HG03558 (cell line): Measurements from ENCODE around the gene TAMALIN.

ENCODE experiments used
- ATAC-seq: cut with Tn5 transposase; IDR thresholded peaks from one replicate; pipeline ENCODE4 v1.9.1; 2021; ENCODE audit warnings: moderate number of reproducible peaks; ENCODE audit not compliant: unreplicated experiment; ENCODE audit errors: extremely low read depth

TAMALIN gene

GRCh38 chr12:52032804-52033445, 26.2 kb downstream of the TAMALIN start:
- ATAC-seq, result peak; percentile 93

DNA sequence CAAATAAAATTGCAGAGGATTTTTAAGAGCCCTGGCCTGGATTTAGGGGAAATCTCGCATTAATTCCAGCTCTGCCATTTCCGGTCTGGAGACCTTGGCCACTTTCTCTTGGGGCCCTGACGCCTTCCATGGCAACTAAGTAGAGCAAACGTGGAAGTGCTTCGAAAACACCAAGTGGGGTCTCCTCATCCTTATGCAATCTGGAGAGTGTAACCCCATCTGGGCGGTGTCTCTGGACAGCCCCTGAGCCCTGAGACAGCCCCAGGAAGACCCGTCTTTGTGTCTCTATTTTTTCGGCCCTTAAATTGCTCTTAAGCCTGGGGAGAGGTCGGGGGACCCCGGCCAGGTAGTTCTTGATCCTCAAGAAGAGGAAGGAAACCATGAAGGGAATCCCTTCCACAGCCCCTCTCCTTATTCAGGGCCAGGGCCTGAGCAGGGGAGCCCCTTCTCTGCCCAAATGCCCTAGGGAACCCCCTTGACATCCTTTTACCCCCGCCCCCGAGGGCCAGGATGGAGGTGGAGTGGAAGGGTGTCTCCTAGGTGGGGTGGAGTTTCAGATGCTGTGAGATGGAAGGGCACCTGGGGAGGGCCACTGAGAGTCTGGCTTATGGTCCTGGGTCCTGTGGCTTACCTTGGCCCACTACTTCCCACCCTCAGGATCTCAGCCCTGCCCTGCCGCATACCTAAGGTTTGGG, 26.8 kb downstream of the TAMALIN start:
- ATAC-seq, result no peak

DNA sequence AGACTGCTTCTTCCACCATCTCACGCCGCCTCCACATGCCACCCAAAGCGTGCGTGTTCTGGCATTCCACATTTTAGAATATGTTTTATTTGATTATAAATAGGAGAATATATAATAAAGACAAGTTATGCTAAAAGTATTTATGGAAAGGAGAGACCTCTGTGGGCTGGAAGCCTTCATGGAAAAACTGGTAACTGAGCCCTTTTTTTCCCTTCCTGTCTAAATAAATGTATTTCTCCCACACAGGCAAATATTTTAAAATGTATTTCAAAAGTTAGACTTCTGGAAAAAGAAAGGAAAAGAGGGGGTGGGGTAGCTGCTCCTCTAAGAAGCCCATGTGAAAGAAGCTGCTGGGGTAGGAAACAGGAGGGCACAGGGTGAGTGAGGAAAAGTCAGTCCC, 28.4 kb downstream of the TAMALIN start:
- ATAC-seq, result no peak

DNA sequence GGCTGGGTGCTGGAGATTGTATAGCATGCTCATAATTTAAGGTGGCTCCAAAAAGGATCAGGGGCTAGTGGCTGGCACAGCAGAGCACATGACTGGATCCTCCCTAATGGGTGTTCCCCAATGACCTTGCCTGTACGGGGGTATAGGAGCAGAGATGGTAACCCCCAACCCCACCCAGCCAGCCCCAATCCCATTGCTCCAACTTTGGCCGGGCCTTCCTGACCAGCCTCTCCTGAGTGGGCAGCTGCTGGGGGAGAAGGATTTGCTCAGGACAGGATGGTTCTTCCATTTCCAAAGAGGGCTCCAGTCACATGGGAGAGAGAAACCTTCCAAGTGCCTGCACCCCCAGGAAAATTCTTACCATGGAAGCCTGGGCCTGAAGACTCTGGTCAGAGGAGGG, 29.2 kb downstream of the TAMALIN start:
- no peak for ATAC-seq

DNA sequence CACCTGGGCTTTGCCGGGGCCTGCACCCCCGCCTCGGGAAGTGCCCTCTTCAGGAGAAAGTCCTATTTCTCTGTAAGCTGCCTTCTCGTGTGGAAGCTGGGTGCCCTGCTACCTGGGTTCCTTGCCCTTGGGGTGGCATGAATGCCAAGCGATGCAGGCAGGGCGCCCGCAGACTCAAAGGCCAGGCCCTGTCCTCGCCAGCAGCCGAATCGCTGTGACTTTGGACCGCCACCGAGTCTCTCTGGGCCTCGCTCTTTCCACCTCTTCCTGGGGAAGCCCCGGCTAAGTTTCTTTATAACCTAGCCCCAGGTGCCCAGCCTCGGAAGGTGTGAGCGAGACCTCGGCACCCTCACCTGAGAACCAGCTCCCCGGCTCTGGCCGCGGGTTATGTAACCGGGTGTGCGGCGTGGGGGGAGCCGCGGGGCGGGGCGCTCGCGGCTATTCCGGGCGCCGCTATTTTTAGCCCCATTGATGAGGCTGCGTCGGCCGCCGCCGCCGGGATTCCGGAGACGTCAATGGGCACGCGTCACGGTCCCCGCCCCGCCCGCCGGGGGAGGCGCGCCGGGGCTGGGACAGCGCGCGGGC, 29.9 kb downstream of the TAMALIN start:
- ATAC-seq, result no peak

- ATAC-seq, result no peak
Measured at GRCh38 chr12:52037248-52037861, 30.6 kb downstream of the TAMALIN start.

DNA sequence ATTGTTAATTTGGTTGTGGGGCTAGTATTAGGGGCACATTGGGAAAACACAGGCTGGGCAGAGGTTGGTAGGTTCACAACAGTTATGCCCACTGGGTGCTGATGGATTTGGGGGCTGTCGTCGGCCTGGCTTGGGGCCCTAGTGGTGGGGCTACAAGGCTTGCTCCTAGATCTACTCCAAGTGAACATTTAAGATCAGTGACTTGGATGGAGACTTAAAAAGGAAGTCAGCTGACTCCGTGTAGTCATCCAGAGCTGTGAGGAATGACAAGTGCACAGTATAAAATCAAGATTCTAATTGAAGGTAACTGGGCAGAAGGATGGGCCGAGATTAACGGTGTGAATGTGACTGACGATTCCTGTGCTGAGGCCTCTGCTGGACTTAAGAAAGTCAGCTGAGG, 31.7 kb downstream of the TAMALIN start:
- no peak for ATAC-seq

DNA sequence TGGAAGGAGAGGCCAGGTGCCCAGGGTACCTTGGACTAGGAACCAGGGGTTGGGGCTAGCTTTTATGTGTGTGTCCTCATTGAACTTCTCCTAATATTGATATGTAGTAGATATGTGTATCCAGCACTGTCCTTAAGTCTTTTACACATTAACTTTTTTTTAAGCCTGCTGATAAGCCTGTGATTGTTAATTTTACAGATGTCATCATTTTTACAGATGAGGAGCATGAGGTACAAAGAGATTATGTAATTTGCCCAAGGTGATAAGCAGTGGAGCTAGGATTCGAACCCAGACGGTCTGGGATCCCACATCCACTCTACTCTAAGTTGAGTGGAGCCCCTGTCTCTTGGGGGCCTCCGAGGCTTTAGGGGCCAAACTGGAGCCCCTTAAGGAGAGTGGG, 34.3 kb downstream of the TAMALIN start:
- no peak for ATAC-seq

DNA sequence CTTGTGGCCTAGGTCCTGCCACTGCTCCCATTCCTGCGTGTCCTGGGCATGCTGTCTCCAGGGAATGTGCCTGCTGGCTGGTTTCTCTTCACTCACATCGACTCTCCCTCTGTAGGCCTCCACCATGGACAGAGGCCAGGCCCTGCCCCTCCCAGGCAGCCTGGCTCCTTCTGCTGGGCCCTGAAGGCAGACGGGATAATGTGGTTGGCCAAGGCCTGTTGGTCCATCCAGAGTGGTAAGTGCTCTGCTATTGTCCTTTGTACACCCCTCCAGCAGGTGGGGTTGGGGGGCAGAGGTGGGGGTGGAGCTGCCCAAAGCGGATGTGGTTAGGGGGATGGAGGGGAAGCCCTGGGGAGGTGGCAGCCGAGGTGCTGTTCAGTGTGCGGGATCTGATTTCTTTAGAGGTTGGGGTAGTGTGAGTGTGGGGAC, 35.0 kb downstream of the TAMALIN start:
- no peak for ATAC-seq

GRCh38 chr12:52042706-52043385, 36.1 kb downstream of the TAMALIN start:
- ATAC-seq, result no peak

GRCh38 chr12:52043386-52044212, 36.9 kb downstream of the TAMALIN start:
- ATAC-seq, result no peak

DNA sequence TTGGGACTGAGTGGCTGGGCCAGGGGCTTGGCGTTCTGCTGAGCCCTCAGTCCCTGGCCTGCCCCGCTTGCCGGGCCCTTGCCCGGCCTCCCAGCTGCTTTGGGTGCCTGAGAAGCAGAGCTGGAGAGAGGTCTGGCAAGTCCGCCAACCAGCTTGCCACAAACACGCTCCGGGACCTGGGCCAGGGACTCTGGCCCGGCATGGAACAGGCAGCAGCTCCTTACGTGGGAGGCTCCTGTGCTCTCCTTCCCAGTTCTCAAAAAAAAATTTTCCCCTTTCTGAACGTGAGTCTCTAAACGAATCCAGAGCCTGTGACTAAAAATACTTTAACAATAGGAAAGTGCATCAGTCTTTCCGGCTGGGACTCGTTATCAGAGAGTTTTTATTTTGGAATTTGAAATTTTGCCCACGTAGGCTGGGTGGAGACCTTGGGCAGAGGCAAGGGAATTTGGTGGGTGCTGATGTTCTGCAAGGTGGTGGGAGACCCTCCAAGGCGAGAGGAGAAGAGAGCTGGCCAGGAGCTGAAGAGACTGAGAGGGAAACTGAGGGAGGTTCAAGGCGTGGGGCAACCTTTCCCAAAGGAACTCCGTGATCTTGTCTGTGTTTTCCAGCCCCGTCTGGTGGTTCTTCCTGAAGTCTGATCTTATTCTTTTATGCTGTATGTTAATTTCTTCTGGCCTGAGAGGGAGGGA, 37.7 kb downstream of the TAMALIN start:
- ATAC-seq, result no peak

- no peak for ATAC-seq
Measured at GRCh38 chr12:52045794-52046199, 39.1 kb downstream of the TAMALIN start.

- no peak for ATAC-seq
Measured at GRCh38 chr12:52046859-52047258, 40.1 kb downstream of the TAMALIN start.

GRCh38 chr12:52049286-52049685, 42.5 kb downstream of the TAMALIN start:
- no peak for ATAC-seq

GRCh38 chr12:52049688-52050087, 42.9 kb downstream of the TAMALIN start:
- ATAC-seq, result no peak

DNA sequence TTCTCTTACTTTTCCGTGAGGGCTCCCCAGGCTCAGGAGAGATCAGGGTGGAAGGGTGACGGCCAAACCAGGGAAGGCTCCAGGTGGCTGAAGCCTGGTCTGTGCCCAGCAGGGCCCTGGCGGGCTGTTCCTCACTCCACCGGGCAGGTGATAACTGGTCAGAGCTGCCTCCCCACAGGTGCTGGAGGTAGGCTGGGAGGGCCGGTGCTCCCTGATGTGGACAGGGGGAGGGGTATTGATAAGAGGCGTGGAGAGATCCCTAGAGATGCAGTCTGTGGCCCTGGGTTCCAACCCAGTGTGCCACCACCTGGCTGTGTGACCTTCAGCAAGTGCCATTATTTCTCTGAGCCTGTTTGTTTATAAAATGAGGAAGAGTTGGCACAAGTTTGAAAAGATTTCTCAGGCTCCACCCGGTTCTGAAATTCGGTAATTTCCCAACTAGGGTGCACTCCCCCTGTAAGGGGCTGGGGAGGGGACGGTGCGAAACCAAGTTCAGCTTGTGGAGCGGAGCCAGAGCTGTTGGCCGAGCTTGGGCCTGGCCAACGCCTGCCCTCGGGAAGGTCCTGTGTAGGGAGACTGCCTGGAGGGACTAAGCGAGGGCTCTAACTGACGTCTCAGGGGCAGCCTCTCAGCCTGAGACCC, 43.5 kb downstream of the TAMALIN start:
- ATAC-seq, result peak; percentile 4

DNA sequence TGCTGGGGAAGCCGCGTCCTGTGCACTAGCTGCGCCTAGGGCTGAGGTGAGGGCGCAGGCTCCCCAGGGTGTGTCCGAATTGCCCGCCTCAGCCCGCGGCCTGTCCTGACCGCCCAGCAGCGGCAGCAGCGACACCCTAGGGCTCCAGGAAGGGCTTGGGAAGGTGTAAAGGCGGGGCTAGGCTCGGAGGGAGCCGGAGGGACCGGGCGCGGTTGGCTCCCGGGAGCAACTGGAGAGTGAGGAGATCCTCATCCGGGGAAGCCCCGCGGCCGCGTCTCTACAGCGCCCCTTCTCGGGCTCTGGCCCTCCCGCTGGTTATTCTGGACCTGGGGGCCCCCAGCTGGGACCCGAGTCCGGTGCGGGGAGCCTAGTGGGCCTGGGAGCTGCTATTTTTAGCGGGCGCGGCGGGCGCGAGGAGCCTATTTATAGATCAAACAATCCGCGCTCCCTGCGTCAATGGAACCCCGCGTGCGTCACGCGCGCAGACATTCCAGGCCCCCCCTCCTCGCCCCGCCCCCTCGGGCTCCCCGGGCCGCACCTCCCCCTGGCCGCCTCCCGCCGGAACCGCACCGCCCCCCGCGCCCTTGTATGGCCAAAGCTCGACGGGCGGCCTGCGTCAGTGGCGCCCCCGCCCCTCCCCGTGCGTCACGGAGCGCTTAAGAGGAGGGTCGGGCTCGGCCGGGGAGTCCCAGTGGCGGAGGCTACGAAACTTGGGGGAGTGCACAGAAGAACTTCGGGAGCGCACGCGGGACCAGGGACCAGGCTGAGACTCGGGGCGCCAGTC, 44.2 kb downstream of the TAMALIN start, which contains the start of gene NR4A1:
Gene NR4A1, plus strand, starts transcription at position 685 of the 784 bp plus-strand sequence. CDS start 2,887 bp downstream, outside the sequence.
- peak; percentile 45 for ATAC-seq
